Measurements from ENCODE around the gene ALDH2. TPM values are rescaled to one million over a fixed set of nuclear protein-coding genes. Genes with fewer than 3 reads are reported as not detected.
"Not testable (repeated sequence)": the region's sequence is repeated elsewhere in the genome, so short reads cannot be mapped to it uniquely, and the experiment has no call there.

The ALDH2 gene
- total RNA-seq, 1 donor from 2014 or later, result 0.09 TPM

- intact Hi-C loops (cut with micrococcal nuclease); H3K27ac Mint-ChIP-seq; H3K4me3 Mint-ChIP-seq; DNase-seq; H3K9me3 Mint-ChIP-seq: not testable (repeated sequence)
- H3K4me1 Mint-ChIP-seq, result peaks cover 17% of the 10 kb centered on the region
- peaks cover 14% of the 10 kb centered on the region for H3K27me3 Mint-ChIP-seq
- H3K36me3 Mint-ChIP-seq (ENCODE audit: low read depth), result peaks cover 20% of the 10 kb centered on the region
Observed at GRCh38 chr12:111835531-111836181, 68.9 kb downstream of the ALDH2 start.

- no peak overlapping the region for H3K4me3 Mint-ChIP-seq
- no peaks in the 10 kb centered on the region for H3K9me3 Mint-ChIP-seq
- intact Hi-C loops (cut with micrococcal nuclease), result no loop called here
- peaks cover 27% of the 10 kb centered on the region for H3K4me1 Mint-ChIP-seq
- H3K27ac Mint-ChIP-seq, result no peak overlapping the region
- no peak for DNase-seq
- peaks cover 32% of the 10 kb centered on the region for H3K36me3 Mint-ChIP-seq (ENCODE audit: low read depth)
- peaks cover 4% of the 10 kb centered on the region for H3K27me3 Mint-ChIP-seq
Observed at GRCh38 chr12:111838353-111838752, 71.6 kb downstream of the ALDH2 start.

GRCh38 chr12:111840807-111841206 is 74.1 kb downstream of the ALDH2 start:
- intact Hi-C loops (cut with micrococcal nuclease), result loop anchor here (1.0 to 10.0 kb wide), 3 partner anchors 155 to 544 kb away; partner anchors contain the start of genes ACAD10, HECTD4 and NAA25
- H3K27me3 Mint-ChIP-seq, result peaks cover 2% of the 10 kb centered on the region
- H3K4me1 Mint-ChIP-seq, result peaks cover 40% of the 10 kb centered on the region
- peak overlapping the region; percentile 98 for H3K27ac Mint-ChIP-seq
- H3K36me3 Mint-ChIP-seq (ENCODE audit: low read depth), result peaks cover 46% of the 10 kb centered on the region
- no peak for DNase-seq
- no peaks in the 10 kb centered on the region for H3K9me3 Mint-ChIP-seq
- peak overlapping the region; percentile 97 for H3K4me3 Mint-ChIP-seq

- Mint-ChIP-seq H3K36me3 (ENCODE audit: low read depth) (peaks cover 49% of the 10 kb centered on the region), H3K4me3 (peak overlapping the region; percentile 97), H3K27ac (peak overlapping the region; percentile 98), H3K27me3 (peaks cover 2% of the 10 kb centered on the region), H3K9me3 (no peaks in the 10 kb centered on the region), H3K4me1 (peaks cover 39% of the 10 kb centered on the region)
- intact Hi-C loops (cut with micrococcal nuclease), result loop anchor here (1.0 to 10.0 kb wide), 3 partner anchors 155 to 544 kb away; partner anchors contain the start of genes ACAD10, HECTD4 and NAA25
- DNase-seq, result no peak
Observed at GRCh38 chr12:111841236-111841749, 74.6 kb downstream of the ALDH2 start.

GRCh38 chr12:111841750-111842555 is 75.2 kb downstream of the ALDH2 start, which contains the start of gene MAPKAPK5:
Gene MAPKAPK5, plus strand, starts transcription at chr12:111842228. Its CDS starts 506 bp downstream, at chr12:111842734.
- Mint-ChIP-seq H3K36me3 (ENCODE audit: low read depth) (peaks cover 54% of the 10 kb centered on the region), H3K4me3 (peak within 1 kb of the TSS; percentile 98), H3K4me1 (peaks cover 40% of the 10 kb centered on the region), H3K27me3 (peaks cover 2% of the 10 kb centered on the region), H3K27ac (peak within 1 kb of the TSS; percentile 98), H3K9me3 (no peaks in the 10 kb centered on the region)
- DNase-seq, result peak; percentile 99
- intact Hi-C loops (cut with micrococcal nuclease), result loop anchor here (1.0 to 10.0 kb wide), 5 partner anchors 156 to 567 kb away; partner anchors contain the start of genes ACAD10, ERP29, HECTD4 and NAA25

GRCh38 chr12:111842556-111843396 is 76.0 kb downstream of the ALDH2 start:
- Mint-ChIP-seq H3K4me1 (peaks cover 43% of the 10 kb centered on the region), H3K27me3 (peaks cover 2% of the 10 kb centered on the region), H3K4me3 (peak overlapping the region; percentile 98), H3K36me3 (ENCODE audit: low read depth) (peaks cover 60% of the 10 kb centered on the region), H3K27ac (peak overlapping the region; percentile 96), H3K9me3 (no peaks in the 10 kb centered on the region)
- intact Hi-C loops (cut with micrococcal nuclease), result loop anchor here (1.0 to 10.0 kb wide), 3 partner anchors 171 to 567 kb away; partner anchors contain the start of genes ERP29, HECTD4, RPL6 and TMEM116
- DNase-seq, result no peak

- Mint-ChIP-seq H3K27ac (no peak overlapping the region), H3K36me3 (ENCODE audit: low read depth) (peaks cover 57% of the 10 kb centered on the region), H3K27me3 (peaks cover 2% of the 10 kb centered on the region), H3K9me3 (peaks cover 3% of the 10 kb centered on the region), H3K4me3 (no peak overlapping the region), H3K4me1 (peaks cover 29% of the 10 kb centered on the region)
- DNase-seq, result no peak
- intact Hi-C loops (cut with micrococcal nuclease), result loop anchor here (10.0 kb wide), 1 partner anchor 539 kb away; the partner anchor contains the start of gene HECTD4
Observed at GRCh38 chr12:111846016-111846415, 79.3 kb downstream of the ALDH2 start.

GRCh38 chr12:111850526-111850925 is 83.8 kb downstream of the ALDH2 start:
- Mint-ChIP-seq H3K36me3 (ENCODE audit: low read depth) (peaks cover 48% of the 10 kb centered on the region), H3K4me3 (no peak overlapping the region), H3K27me3 (no peaks in the 10 kb centered on the region), H3K27ac (no peak overlapping the region), H3K9me3 (peaks cover 3% of the 10 kb centered on the region), H3K4me1 (peaks cover 10% of the 10 kb centered on the region)
- DNase-seq, result no peak
- intact Hi-C loops (cut with micrococcal nuclease), result no loop called here

- Mint-ChIP-seq H3K36me3 (ENCODE audit: low read depth) (peaks cover 26% of the 10 kb centered on the region), H3K27ac (no peak overlapping the region), H3K4me1 (peaks cover 12% of the 10 kb centered on the region), H3K27me3 (no peaks in the 10 kb centered on the region), H3K9me3 (no peaks in the 10 kb centered on the region), H3K4me3 (no peak overlapping the region)
- no peak for DNase-seq
- intact Hi-C loops (cut with micrococcal nuclease), result no loop called here
Observed at GRCh38 chr12:111858186-111858585, 91.5 kb downstream of the ALDH2 start.

- H3K9me3 Mint-ChIP-seq, result no peaks in the 10 kb centered on the region
- peaks cover 13% of the 10 kb centered on the region for H3K4me1 Mint-ChIP-seq
- no peak overlapping the region for H3K27ac Mint-ChIP-seq
- intact Hi-C loops (cut with micrococcal nuclease), result no loop called here
- H3K27me3 Mint-ChIP-seq, result no peaks in the 10 kb centered on the region
- no peak overlapping the region for H3K4me3 Mint-ChIP-seq
- H3K36me3 Mint-ChIP-seq (ENCODE audit: low read depth), result peaks cover 27% of the 10 kb centered on the region
- no peak for DNase-seq
Observed at GRCh38 chr12:111858778-111859177, 92.0 kb downstream of the ALDH2 start.

GRCh38 chr12:111864913-111865312 is 98.2 kb downstream of the ALDH2 start:
- Mint-ChIP-seq H3K36me3 (ENCODE audit: low read depth) (peaks cover 28% of the 10 kb centered on the region), H3K9me3 (no peaks in the 10 kb centered on the region), H3K27me3 (no peaks in the 10 kb centered on the region), H3K27ac (no peak overlapping the region), H3K4me1 (peaks cover 12% of the 10 kb centered on the region), H3K4me3 (no peak overlapping the region)
- DNase-seq, result no peak
- intact Hi-C loops (cut with micrococcal nuclease), result no loop called here

All from activated CD4-positive, alpha-beta T cell treated with anti-CD3 and anti-CD28 coated beads, Interleukin-2, amount 10 ng/mL, durations not matched to agents 24 days and 14 days (primary cell).